GM19351 (cell line): ENCODE measurements around the gene EIF5.

Experiments used
- ATAC-seq: cut with Tn5 transposase; IDR thresholded peaks from one replicate; pipeline ENCODE4 v1.9.1; 2021; ENCODE audit warnings: mild to moderate bottlenecking, moderate library complexity; ENCODE audit not compliant: unreplicated experiment

The EIF5 gene

DNA sequence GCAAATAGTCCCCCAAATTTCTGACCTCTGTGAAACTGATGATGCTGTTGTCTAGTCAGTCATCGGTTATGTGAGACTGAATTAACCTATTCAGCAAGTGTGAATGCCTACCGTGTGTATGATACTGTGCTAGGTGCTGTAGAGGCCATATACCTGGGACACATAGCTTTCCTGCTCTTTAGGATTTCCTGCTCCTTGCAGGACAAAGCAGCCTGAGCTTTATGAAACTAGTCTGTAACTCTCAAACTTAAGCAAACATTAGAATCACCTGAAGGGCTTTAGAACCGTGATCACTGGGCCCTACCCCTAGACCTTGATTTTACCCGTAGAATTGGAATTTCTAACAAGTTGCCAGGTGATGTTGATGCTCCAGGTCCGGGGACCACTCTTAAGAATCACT lies 58.1 kb downstream of the EIF5 start:
- ATAC-seq, result no peak

DNA sequence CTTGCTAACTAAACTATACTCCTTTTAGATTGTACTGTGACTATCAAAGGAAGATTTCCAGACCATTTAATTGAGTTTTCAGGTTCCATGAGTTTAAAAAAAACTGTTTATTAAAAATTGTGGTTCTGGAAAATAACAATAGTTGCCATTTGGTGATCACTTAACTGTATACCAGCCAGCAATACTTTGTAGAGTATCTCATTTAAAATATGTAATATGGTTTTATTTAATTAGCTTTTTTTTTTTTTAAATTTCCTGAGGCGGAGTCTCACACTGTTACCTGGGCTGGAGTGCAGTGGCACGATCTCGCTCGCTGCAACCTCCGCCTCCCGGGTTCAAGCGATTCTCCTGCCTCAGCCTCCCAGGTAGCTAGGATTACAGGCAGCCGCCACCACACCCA lies 58.5 kb downstream of the EIF5 start:
- ATAC-seq, result no peak

DNA sequence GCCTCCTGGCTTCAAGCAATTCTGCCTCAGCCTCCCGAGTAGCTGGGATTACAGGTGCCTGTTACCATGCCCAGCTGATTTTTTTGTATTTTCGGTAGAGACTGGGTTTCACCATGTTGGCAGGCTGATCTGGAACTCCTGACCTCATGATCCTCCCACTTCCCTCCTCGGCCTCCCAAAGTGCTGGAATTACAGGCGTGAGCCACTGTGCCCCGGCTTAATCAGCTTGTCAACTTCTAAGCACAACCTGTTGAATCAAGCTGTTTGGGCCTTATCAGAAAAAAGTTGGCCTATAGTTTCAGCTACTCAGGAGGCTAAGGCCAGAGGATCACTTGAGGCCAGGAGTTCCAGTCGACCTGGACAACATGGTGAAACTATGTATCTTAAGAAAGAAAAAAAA lies 59.0 kb downstream of the EIF5 start:
- no peak for ATAC-seq

DNA sequence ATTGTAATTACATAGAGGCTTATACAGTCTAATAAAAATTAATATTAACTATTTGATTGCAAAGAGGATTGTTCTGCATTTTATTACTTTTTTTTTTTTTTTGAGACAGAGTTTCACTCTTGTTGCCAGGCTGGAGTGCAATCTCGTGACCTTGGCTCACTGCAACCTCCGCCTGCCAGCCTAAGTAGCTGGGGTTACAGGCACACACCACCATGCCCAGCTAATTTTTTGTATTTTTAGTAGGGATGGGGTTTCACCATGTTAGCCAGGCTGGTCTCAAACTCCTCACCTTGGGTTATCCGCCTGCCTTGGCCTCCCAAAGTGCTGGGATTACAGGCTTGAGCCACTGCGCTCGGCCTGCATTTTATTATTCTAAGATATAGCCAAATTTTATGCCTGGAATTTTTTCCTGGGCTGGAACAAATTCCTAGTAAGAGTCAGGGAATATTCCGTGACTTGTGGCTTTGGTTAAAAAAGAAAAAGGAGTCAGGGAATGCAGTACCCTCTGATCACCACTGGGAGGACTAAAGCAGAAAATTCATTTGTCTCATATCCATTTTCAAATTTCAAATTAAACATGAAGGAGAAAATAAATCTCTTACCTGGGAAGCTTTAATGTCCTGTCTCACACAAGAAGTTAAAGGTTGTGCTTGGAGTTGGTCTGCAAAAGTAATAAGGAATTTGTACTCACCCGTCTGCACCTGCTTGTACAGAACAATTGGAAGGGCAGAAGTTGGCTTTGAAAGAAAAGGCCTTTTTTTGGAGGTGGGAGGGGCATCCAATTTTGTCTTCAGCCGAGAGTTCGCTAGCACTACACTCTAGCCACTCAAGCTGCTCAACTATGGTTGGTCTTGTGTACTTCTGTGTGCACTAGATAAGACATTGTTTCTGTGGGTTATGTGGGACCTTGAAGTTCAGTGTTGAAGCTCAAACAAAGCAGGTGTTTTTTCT lies 59.9 kb downstream of the EIF5 start:
- ATAC-seq, result no peak
